ENCODE data around the gene EYA4.

EYA4 gene

GRCh38 chr6:133376743-133377142, 135.6 kb downstream of the EYA4 start:
- H3K27me3 ChIP-seq (replicated peaks; ENCODE audit: insufficient read depth, low read length), result no peaks in the 10 kb centered on the region
- no peak overlapping the region; the same call in 1 of the 2 replicates for H3K4me3 ChIP-seq (ENCODE audit: low read length)
- peaks cover 3% of the 10 kb centered on the region; the same call in 1 of the 2 replicates for H3F3A ChIP-seq (ENCODE audit: insufficient read depth, low read length)
- no peak overlapping the region for H2AFZ ChIP-seq (ENCODE audit: low read length)
- peak; percentile 29 for DNase-seq
- no peaks in the 10 kb centered on the region for H3K9me3 ChIP-seq (replicated peaks; ENCODE audit: insufficient read depth, low read length)
- H3K9ac ChIP-seq (ENCODE audit: low read length), result peak overlapping the region; percentile 31; the same call in 1 of the 2 replicates
- TF ChIP-seq EZH2phosphoT487 (IDR thresholded peaks at IDR 0.05; ENCODE audit: low read length) (no peak), EZH2 (optimal IDR thresholded peaks at IDR 0.05; ENCODE audit: low read depth, low read length) (no peak), CTCF (IDR thresholded peaks at IDR 0.05; ENCODE audit: low read length) (no peak)
- H3K36me3 ChIP-seq (replicated peaks; ENCODE audit: insufficient read depth, low read length), result no peaks in the 10 kb centered on the region
- H4K20me1 ChIP-seq (ENCODE audit: insufficient read depth, low read length), result no peaks in the 10 kb centered on the region
- peak overlapping the region; percentile 30; the same call in 1 of the 2 replicates for H3K4me2 ChIP-seq (ENCODE audit: low read depth, low read length)
- H3K4me1 ChIP-seq (ENCODE audit: low read length), result no peaks in the 10 kb centered on the region
- no peaks in the 10 kb centered on the region for H3K9me2 ChIP-seq (replicated peaks; ENCODE audit: insufficient read depth, low read length)
- H3K79me2 ChIP-seq (ENCODE audit: low read length), result no peaks in the 10 kb centered on the region
- peak overlapping the region; percentile 71 for H3K27ac ChIP-seq (ENCODE audit: low read length)

GRCh38 chr6:133377219-133377618, 136.1 kb downstream of the EYA4 start:
- no peaks in the 10 kb centered on the region for H4K20me1 ChIP-seq (ENCODE audit: insufficient read depth, low read length)
- H3K79me2 ChIP-seq (ENCODE audit: low read length), result no peaks in the 10 kb centered on the region
- H3K4me3 ChIP-seq (ENCODE audit: low read length), result no peak overlapping the region; the same call in 1 of the 2 replicates
- peak overlapping the region; percentile 31; the same call in 1 of the 2 replicates for H3K9ac ChIP-seq (ENCODE audit: low read length)
- H3K9me3 ChIP-seq (replicated peaks; ENCODE audit: insufficient read depth, low read length), result no peaks in the 10 kb centered on the region
- H3K36me3 ChIP-seq (replicated peaks; ENCODE audit: insufficient read depth, low read length), result no peaks in the 10 kb centered on the region
- no peaks in the 10 kb centered on the region for H3K9me2 ChIP-seq (replicated peaks; ENCODE audit: insufficient read depth, low read length)
- no peak for TF ChIP-seq EZH2phosphoT487 (IDR thresholded peaks at IDR 0.05; ENCODE audit: low read length)
- no peak for TF ChIP-seq CTCF (IDR thresholded peaks at IDR 0.05; ENCODE audit: low read length)
- TF ChIP-seq EZH2 (optimal IDR thresholded peaks at IDR 0.05; ENCODE audit: low read depth, low read length), result no peak
- peak overlapping the region; percentile 30; the same call in 1 of the 2 replicates for H3K4me2 ChIP-seq (ENCODE audit: low read depth, low read length)
- no peak overlapping the region for H2AFZ ChIP-seq (ENCODE audit: low read length)
- peak overlapping the region; percentile 71 for H3K27ac ChIP-seq (ENCODE audit: low read length)
- H3K4me1 ChIP-seq (ENCODE audit: low read length), result no peaks in the 10 kb centered on the region
- H3K27me3 ChIP-seq (replicated peaks; ENCODE audit: insufficient read depth, low read length), result no peaks in the 10 kb centered on the region
- H3F3A ChIP-seq (ENCODE audit: insufficient read depth, low read length), result peaks cover 3% of the 10 kb centered on the region; the same call in 1 of the 2 replicates
- peak; percentile 86 for DNase-seq

- H3K4me3 ChIP-seq (ENCODE audit: low read length), result no peak overlapping the region
- H3K36me3 ChIP-seq (replicated peaks; ENCODE audit: insufficient read depth, low read length), result no peaks in the 10 kb centered on the region
- no peak overlapping the region for H3K4me2 ChIP-seq (ENCODE audit: low read depth, low read length)
- H3K4me1 ChIP-seq (ENCODE audit: low read length), result no peaks in the 10 kb centered on the region
- no peaks in the 10 kb centered on the region for H4K20me1 ChIP-seq (ENCODE audit: insufficient read depth, low read length)
- H2AFZ ChIP-seq (ENCODE audit: low read length), result no peak overlapping the region
- TF ChIP-seq EZH2phosphoT487 (IDR thresholded peaks at IDR 0.05; ENCODE audit: low read length) (no peak), EZH2 (optimal IDR thresholded peaks at IDR 0.05; ENCODE audit: low read depth, low read length) (no peak), CTCF (IDR thresholded peaks at IDR 0.05; ENCODE audit: low read length) (no peak)
- peaks cover 3% of the 10 kb centered on the region; the same call in 1 of the 2 replicates for H3F3A ChIP-seq (ENCODE audit: insufficient read depth, low read length)
- no peaks in the 10 kb centered on the region for H3K27me3 ChIP-seq (replicated peaks; ENCODE audit: insufficient read depth, low read length)
- H3K9me3 ChIP-seq (replicated peaks; ENCODE audit: insufficient read depth, low read length), result no peaks in the 10 kb centered on the region
- DNase-seq, result no peak
- H3K79me2 ChIP-seq (ENCODE audit: low read length), result no peaks in the 10 kb centered on the region
- no peak overlapping the region for H3K9ac ChIP-seq (ENCODE audit: low read length)
- H3K27ac ChIP-seq (ENCODE audit: low read length), result no peak overlapping the region
- H3K9me2 ChIP-seq (replicated peaks; ENCODE audit: insufficient read depth, low read length), result no peaks in the 10 kb centered on the region
These were observed 138.9 kb downstream of the EYA4 start for GRCh38 chr6:133380047-133380446.

Data from MM.1S (cell line).